Natural killer cell (primary cell): ENCODE results near the gene SLFNL1. TPM values are rescaled to one million over a fixed set of nuclear protein-coding genes. Genes with fewer than 3 reads are reported as not detected.

ENCODE experiments used
- ATAC-seq, 3 donors: fragments of 150-1000 bp in 2 of 3; fragments of 200-7000 bp in 1 of 3; cut with Tn5 transposase; 1 replicate in 1 of 3; 2 replicates in 2 of 3; pipeline ENCODE4 v1.10.0; 2021; ENCODE audit warnings: mild to moderate bottlenecking in 2 of 3, moderate library complexity in 2 of 3
- DNase-seq, 2 donors: peaks; one replicate each; pipeline versions ENCODE4 v3.0.0 to v3.0.0-alpha.2; 2013 to 2021; ENCODE audit warnings: mixed read lengths in 1 of 2
- H3K27ac ChIP-seq: one replicate; pipeline ENCODE4 v1.5.1; 2013; ENCODE audit warnings: mild to moderate bottlenecking, low read length
- H3K27me3 ChIP-seq: one replicate; pipeline ENCODE4 v1.6.1; 2013; ENCODE audit warnings: low read length; ENCODE audit not compliant: control insufficient read depth, insufficient read depth
- H3K36me3 ChIP-seq: one replicate; pipeline ENCODE4 v1.6.1; 2013; ENCODE audit warnings: low read length; ENCODE audit not compliant: control insufficient read depth, insufficient read depth
- H3K4me1 ChIP-seq: one replicate; pipeline ENCODE4 v1.6.1; 2013; ENCODE audit warnings: low read length; ENCODE audit not compliant: control insufficient read depth, insufficient read depth
- H3K4me3 ChIP-seq: one replicate; pipeline ENCODE4 v1.5.1; 2013; ENCODE audit warnings: low read length
- H3K9me3 ChIP-seq: one replicate; pipeline ENCODE4 v1.6.1; 2013; ENCODE audit warnings: low read length; ENCODE audit not compliant: control insufficient read depth, insufficient read depth
- H3K27ac Mint-ChIP-seq, 2 donors: one replicate each; pipeline ENCODE4 v1.8.0; 2022; ENCODE audit warnings: mild to moderate bottlenecking in 2 of 2, mixed read lengths in 2 of 2, moderate library complexity in 1 of 2
- H3K27me3 Mint-ChIP-seq, 2 donors: one replicate each; pipeline ENCODE4 v1.8.0; 2022; ENCODE audit warnings: low read depth in 2 of 2, mixed read lengths in 2 of 2
- H3K36me3 Mint-ChIP-seq: one replicate; pipeline ENCODE4 v1.8.0; 2022; ENCODE audit warnings: mixed read lengths
- H3K4me1 Mint-ChIP-seq, 2 donors: one replicate each; pipeline ENCODE4 v1.8.0; 2022; ENCODE audit warnings: mixed read lengths in 2 of 2
- H3K4me3 Mint-ChIP-seq: one replicate; pipeline ENCODE4 v1.8.0; 2022; ENCODE audit warnings: mild to moderate bottlenecking, moderate library complexity, mixed read lengths
- H3K9me3 Mint-ChIP-seq, 2 donors: one replicate each; pipeline ENCODE4 v1.8.0; 2022; ENCODE audit warnings: mixed read lengths in 2 of 2
- WGBS: methylation state at CpG from one replicate; pipeline ENCODE4 v1.1.7; 2013; ENCODE audit warnings: missing lambda C conversion rate; ENCODE audit not compliant: insufficient coverage; 5-methylcytosine and 5-hydroxymethylcytosine counted together
- intact Hi-C: fragments of 100-400 bp; cut with micrococcal nuclease; formaldehyde crosslinking; loops from one replicate; pipeline ENCODE4 v1.14.2; 2022
- total RNA-seq, 4 donors: library from RNA; stranded (reverse); fragments of 120-200 nt in 1 of 4; gene quantifications; one replicate each; pipeline versions ENCODE4 v1.2.3 to v1.2.4, GENCODE V29; 2013 to 2022
- TF ChIP-seq, protein P1 (sequence below): fragments of 200-600 bp; IDR thresholded peaks from one replicate; pipeline ENCODE4 v1.8.0; 2022; ENCODE audit warnings: antibody characterized with exemption

The SLFNL1 gene
- total RNA-seq, 3 donors from 2014 or later (not counting 1 experiment from before 2014, with no cell fraction given): 0.09 to 0.18 (median 0.09) TPM

DNA sequence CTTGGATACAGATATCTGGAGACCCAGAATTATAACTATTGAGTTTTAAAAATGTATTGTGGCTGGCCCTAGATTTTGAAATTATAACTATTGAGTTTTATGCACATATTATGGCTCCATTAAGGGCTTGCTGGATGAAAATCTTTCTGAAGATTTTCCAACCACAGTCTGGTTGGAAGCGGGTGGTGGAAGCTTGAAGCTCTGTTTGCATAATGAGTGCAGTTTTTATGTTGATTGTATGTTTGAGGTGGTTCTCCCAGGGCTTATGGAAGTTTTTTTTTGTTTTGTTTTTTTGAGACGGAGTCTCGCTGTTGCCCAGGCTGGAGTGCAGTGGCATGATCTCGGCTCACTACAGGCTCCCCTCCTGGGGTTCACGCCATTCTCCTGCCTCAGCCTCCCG lies 52.1 kb downstream of the SLFNL1 start:
- H3K4me3 Mint-ChIP-seq: no peak overlapping the region
- Histone ChIP-seq H3K4me3 (no peak overlapping the region), H3K4me1 (no peaks in the 10 kb centered on the region), H3K9me3 (no peaks in the 10 kb centered on the region), H3K36me3 (no peaks in the 10 kb centered on the region), H3K27me3 (no peaks in the 10 kb centered on the region), H3K27ac (no peak overlapping the region)
- peaks cover 0 to 3% of the 10 kb centered on the region in 2 donors for H3K27me3 Mint-ChIP-seq
- DNase-seq: no peak
- H3K36me3 Mint-ChIP-seq: no peaks in the 10 kb centered on the region
- no peaks in the 10 kb centered on the region for H3K9me3 Mint-ChIP-seq
- intact Hi-C loops: no loop called here
- H3K27ac Mint-ChIP-seq: no peak overlapping the region
- no peaks in the 10 kb centered on the region for H3K4me1 Mint-ChIP-seq
- TF ChIP-seq, protein P1, sequence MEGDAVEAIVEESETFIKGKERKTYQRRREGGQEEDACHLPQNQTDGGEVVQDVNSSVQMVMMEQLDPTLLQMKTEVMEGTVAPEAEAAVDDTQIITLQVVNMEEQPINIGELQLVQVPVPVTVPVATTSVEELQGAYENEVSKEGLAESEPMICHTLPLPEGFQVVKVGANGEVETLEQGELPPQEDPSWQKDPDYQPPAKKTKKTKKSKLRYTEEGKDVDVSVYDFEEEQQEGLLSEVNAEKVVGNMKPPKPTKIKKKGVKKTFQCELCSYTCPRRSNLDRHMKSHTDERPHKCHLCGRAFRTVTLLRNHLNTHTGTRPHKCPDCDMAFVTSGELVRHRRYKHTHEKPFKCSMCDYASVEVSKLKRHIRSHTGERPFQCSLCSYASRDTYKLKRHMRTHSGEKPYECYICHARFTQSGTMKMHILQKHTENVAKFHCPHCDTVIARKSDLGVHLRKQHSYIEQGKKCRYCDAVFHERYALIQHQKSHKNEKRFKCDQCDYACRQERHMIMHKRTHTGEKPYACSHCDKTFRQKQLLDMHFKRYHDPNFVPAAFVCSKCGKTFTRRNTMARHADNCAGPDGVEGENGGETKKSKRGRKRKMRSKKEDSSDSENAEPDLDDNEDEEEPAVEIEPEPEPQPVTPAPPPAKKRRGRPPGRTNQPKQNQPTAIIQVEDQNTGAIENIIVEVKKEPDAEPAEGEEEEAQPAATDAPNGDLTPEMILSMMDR: no peak
- ATAC-seq: no peak
- WGBS: 89% methylated on average over 6 of the region's 6 CpGs

DNA sequence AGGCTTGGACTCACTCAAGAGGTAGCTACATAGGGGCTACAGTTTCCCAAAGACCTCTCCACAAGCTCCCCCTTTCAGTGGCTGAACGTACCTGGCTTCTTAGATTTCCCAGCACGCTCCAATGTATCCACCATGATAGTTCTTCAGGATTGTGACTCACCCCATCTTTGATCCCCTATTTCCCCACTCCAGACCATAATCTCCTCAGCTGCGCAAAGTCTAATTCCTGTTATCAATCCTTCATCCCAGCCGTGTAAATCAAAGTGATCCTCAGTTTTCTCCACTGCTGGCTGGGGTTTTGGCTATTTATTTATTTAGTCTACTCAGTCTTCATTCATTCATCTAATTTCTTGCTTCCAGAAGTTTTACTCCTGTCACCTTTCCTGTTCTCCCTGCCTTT lies 55.1 kb downstream of the SLFNL1 start:
- WGBS: 79% methylated on average over 4 of the region's 4 CpGs
- intact Hi-C loops: no loop called here

More for the DNA sequence above, 55.1 kb downstream of the SLFNL1 start:
- no peak overlapping the region for H3K4me3 ChIP-seq
- no peak overlapping the region for H3K4me3 Mint-ChIP-seq
- DNase-seq: no peak
- H3K4me1 Mint-ChIP-seq: no peaks in the 10 kb centered on the region
- no peaks in the 10 kb centered on the region for H3K4me1 ChIP-seq
- TF ChIP-seq, protein P1: no peak
- no peaks in the 10 kb centered on the region for H3K27me3 ChIP-seq
- no peaks in the 10 kb centered on the region for H3K36me3 Mint-ChIP-seq
- H3K9me3 Mint-ChIP-seq: no peaks in the 10 kb centered on the region
- peaks cover 0 to 3% of the 10 kb centered on the region in 2 donors for H3K27me3 Mint-ChIP-seq
- H3K27ac ChIP-seq: no peak overlapping the region
- ATAC-seq: no peak
- H3K9me3 ChIP-seq: no peaks in the 10 kb centered on the region
- no peaks in the 10 kb centered on the region for H3K36me3 ChIP-seq
- H3K27ac Mint-ChIP-seq: no peak overlapping the region

Other genes starting within 250 kb of the SLFNL1 start
- gene KCNQ4, start 237.9 kb downstream of the SLFNL1 start, total RNA-seq: under 1 TPM; 0.14 to 0.45 (median 0.35) TPM
- 1 to 10 TPM; 3.5 to 7.7 (median 4.9) TPM for gene CITED4, start 159.4 kb downstream of the SLFNL1 start, total RNA-seq
- 100 to 1,000 TPM in 1 of 3 donors, 10 to 100 TPM in 2; 90.5 to 128 (median 99.0) TPM for gene CTPS1, start 42.0 kb downstream of the SLFNL1 start, total RNA-seq
- gene SCMH1, start 220.6 kb upstream of the SLFNL1 start, total RNA-seq: 10 to 100 TPM in 1 of 3 donors, 1 to 10 TPM in 2; 8.3 to 10.2 (median 9.1) TPM